Esophagus squamous epithelium (tissue), 4 donors: ENCODE data around the gene ZNF521.

ENCODE experiments used
- CTCF ChIP-seq, 6 experiments: fragments of 450-650 bp in 4 of 6; fragments of 200-600 bp in 2 of 6; sonication (generic) in 2 of 6; IDR thresholded peaks; one replicate each; pipeline ENCODE4 v1.5.1; 2016 to 2019; ENCODE audit warnings: antibody characterized with exemption in 6 of 6, mild to moderate bottlenecking in 4 of 6, moderate library complexity in 4 of 6
- POLR2A ChIP-seq, 4 donors: fragments of 450-650 bp; IDR thresholded peaks; one replicate each; pipeline ENCODE4 v1.6.1; 2017; ENCODE audit warnings: antibody characterized with exemption in 4 of 4, mild to moderate bottlenecking in 4 of 4, moderate library complexity in 3 of 4

- TF ChIP-seq CTCF (IDR thresholded peaks at IDR 0.05) (no peak), POLR2A (IDR thresholded peaks at IDR 0.05) (no peak)
These were observed 108.2 kb downstream of the ZNF521 start for GRCh38 chr18:25243754-25244153.
